Large intestine (tissue), 3 donors: ENCODE results near the gene ITPK1. TPM values are rescaled to one million over a fixed set of nuclear protein-coding genes. Genes with fewer than 3 reads are reported as not detected.

Source experiments
- DNase-seq, 2 donors: peaks; one replicate each; pipeline versions ENCODE4 v3.0.0 to v3.0.0-alpha.2; 2013
- H3K27ac ChIP-seq: one replicate; pipeline ENCODE4 v1.5.1; 2013; ENCODE audit warnings: low read length
- H3K27me3 ChIP-seq: 2 replicates; pipeline ENCODE4 v1.6.1; 2013; ENCODE audit warnings: low read length; ENCODE audit not compliant: control insufficient read depth, insufficient read depth
- H3K36me3 ChIP-seq: 2 replicates; pipeline ENCODE4 v1.6.1; 2013; ENCODE audit warnings: low read length; ENCODE audit not compliant: control insufficient read depth, insufficient read depth
- H3K4me1 ChIP-seq: one replicate; pipeline ENCODE4 v1.6.1; 2013; ENCODE audit warnings: low read length; ENCODE audit not compliant: control insufficient read depth, insufficient read depth
- H3K4me3 ChIP-seq: one replicate; pipeline ENCODE4 v1.5.1; 2013; ENCODE audit warnings: low read length
- H3K9me3 ChIP-seq: one replicate; pipeline ENCODE4 v1.6.1; 2013; ENCODE audit warnings: mild to moderate bottlenecking, low read depth, low read length, moderate library complexity; ENCODE audit not compliant: control insufficient read depth
- WGBS: methylation state at CpG from one replicate; pipeline ENCODE4 v1.1.5; 2013; ENCODE audit warnings: low lambda C conversion rate; ENCODE audit not compliant: insufficient coverage; 5-methylcytosine and 5-hydroxymethylcytosine counted together
- polyA plus RNA-seq: library from polyadenylated mRNA; unstranded; fragments of 120-200 nt; gene quantifications from one replicate; pipeline ENCODE4 v1.2.1, GENCODE V29; 2013

The ITPK1 gene
- polyA plus RNA-seq, 1 donor, result 139 TPM

- no CpG with 5 or more reads among the region's 13 CpGs for WGBS
- Histone ChIP-seq H3K27ac (no peak overlapping the region), H3K4me1 (peaks cover 50% of the 10 kb centered on the region)
These were observed 19.8 kb downstream of the ITPK1 start for GRCh38 chr14:93095742-93096510.

GRCh38 chr14:93094121-93094918 is 21.4 kb downstream of the ITPK1 start:
- Histone ChIP-seq H3K9me3 (no peaks in the 10 kb centered on the region), H3K27me3 (no peaks in the 10 kb centered on the region), H3K4me3 (no peak overlapping the region), H3K27ac (no peak overlapping the region), H3K36me3 (peaks cover 7% of the 10 kb centered on the region), H3K4me1 (peaks cover 42% of the 10 kb centered on the region)
- no CpG with 5 or more reads among the region's 20 CpGs for WGBS
- DNase-seq, result no peak

More at GRCh38 chr14:93095742-93096510, 19.8 kb downstream of the ITPK1 start:
- H3K36me3 ChIP-seq, result peaks cover 7% of the 10 kb centered on the region
- no peaks in the 10 kb centered on the region for H3K9me3 ChIP-seq
- DNase-seq, result no peak
- no peak overlapping the region for H3K4me3 ChIP-seq
- H3K27me3 ChIP-seq, result no peaks in the 10 kb centered on the region

- peak overlapping the region; percentile 4 for H3K27ac ChIP-seq
- no CpG with 5 or more reads among the region's 24 CpGs for WGBS
- no peaks in the 10 kb centered on the region for H3K9me3 ChIP-seq
- peaks cover 5% of the 10 kb centered on the region for H3K36me3 ChIP-seq
- peaks cover 36% of the 10 kb centered on the region for H3K4me1 ChIP-seq
- no peaks in the 10 kb centered on the region for H3K27me3 ChIP-seq
- DNase-seq, result no peak
- H3K4me3 ChIP-seq, result no peak overlapping the region
These were observed 22.8 kb downstream of the ITPK1 start for GRCh38 chr14:93092606-93093556.

GRCh38 chr14:93091666-93092065 is 24.1 kb downstream of the ITPK1 start:
- H3K4me1 ChIP-seq, result peaks cover 36% of the 10 kb centered on the region
- peak overlapping the region; percentile 7 for H3K27ac ChIP-seq
- no peaks in the 10 kb centered on the region for H3K27me3 ChIP-seq
- DNase-seq, result no peak
- H3K4me3 ChIP-seq, result no peak overlapping the region
- WGBS, result no CpG with 5 or more reads among the region's 8 CpGs
- no peaks in the 10 kb centered on the region for H3K9me3 ChIP-seq
- peaks cover 14% of the 10 kb centered on the region for H3K36me3 ChIP-seq

GRCh38 chr14:93090826-93091555 is 24.7 kb downstream of the ITPK1 start:
- Histone ChIP-seq H3K27me3 (no peaks in the 10 kb centered on the region), H3K27ac (peak overlapping the region; percentile 7), H3K9me3 (no peaks in the 10 kb centered on the region), H3K4me1 (peaks cover 38% of the 10 kb centered on the region), H3K4me3 (no peak overlapping the region), H3K36me3 (peaks cover 14% of the 10 kb centered on the region)
- no peak for DNase-seq
- 100% methylated on average over 4 of the region's 11 CpGs for WGBS

- no peaks in the 10 kb centered on the region for H3K27me3 ChIP-seq
- no peak for DNase-seq
- H3K27ac ChIP-seq, result no peak overlapping the region
- peaks cover 6% of the 10 kb centered on the region for H3K9me3 ChIP-seq
- H3K4me3 ChIP-seq, result no peak overlapping the region
- H3K4me1 ChIP-seq, result peaks cover 39% of the 10 kb centered on the region
- no CpG with 5 or more reads among the region's 10 CpGs for WGBS
- H3K36me3 ChIP-seq, result peaks cover 17% of the 10 kb centered on the region
These were observed 26.0 kb downstream of the ITPK1 start for GRCh38 chr14:93089521-93090269.

- no peak overlapping the region for H3K27ac ChIP-seq
- no CpG with 5 or more reads among the region's 8 CpGs for WGBS
These were observed 29.2 kb downstream of the ITPK1 start for GRCh38 chr14:93086441-93087055.

GRCh38 chr14:93085911-93086310 is 29.8 kb downstream of the ITPK1 start:
- no peak overlapping the region for H3K27ac ChIP-seq
- H3K4me1 ChIP-seq, result peaks cover 33% of the 10 kb centered on the region

More at GRCh38 chr14:93086441-93087055, 29.2 kb downstream of the ITPK1 start:
- Histone ChIP-seq H3K9me3 (peaks cover 6% of the 10 kb centered on the region), H3K4me1 (peaks cover 34% of the 10 kb centered on the region), H3K27me3 (no peaks in the 10 kb centered on the region), H3K4me3 (no peak overlapping the region), H3K36me3 (peaks cover 22% of the 10 kb centered on the region)
- DNase-seq, result no peak

More at GRCh38 chr14:93085911-93086310, 29.8 kb downstream of the ITPK1 start:
- no peak overlapping the region for H3K4me3 ChIP-seq
- H3K9me3 ChIP-seq, result peaks cover 6% of the 10 kb centered on the region
- H3K27me3 ChIP-seq, result no peaks in the 10 kb centered on the region
- peaks cover 23% of the 10 kb centered on the region for H3K36me3 ChIP-seq
- DNase-seq, result no peak
- no CpG with 5 or more reads among the region's 3 CpGs for WGBS
